GM19395 (cell line): ENCODE measurements around the gene ICE1.

Experiments used
- ATAC-seq: cut with Tn5 transposase; IDR thresholded peaks from one replicate; pipeline ENCODE4 v1.9.1; 2021; ENCODE audit warnings: mild to moderate bottlenecking, moderate library complexity; ENCODE audit not compliant: unreplicated experiment

ICE1 gene

GRCh38 chr5:5524327-5524726, 101.8 kb downstream of the ICE1 start:
- no peak for ATAC-seq

DNA sequence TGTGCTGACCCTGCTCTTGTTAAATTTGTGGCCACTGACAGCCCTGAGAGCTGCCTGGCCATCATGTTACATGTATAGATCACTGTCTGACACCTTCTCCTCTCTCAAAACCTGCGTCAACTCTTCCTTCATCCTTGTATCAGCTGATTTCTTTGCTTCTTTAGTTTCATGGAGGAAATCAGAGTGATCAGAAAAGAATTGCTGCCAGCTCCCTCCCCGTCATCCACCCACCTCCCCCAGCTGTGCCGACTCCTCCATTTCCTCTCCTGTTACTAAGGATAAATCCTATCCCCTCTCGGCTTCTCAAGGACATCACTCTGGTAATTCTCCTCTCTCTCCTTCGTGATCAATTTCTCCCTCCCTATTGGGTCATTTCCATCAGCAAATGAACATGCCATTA, 108.9 kb downstream of the ICE1 start:
- no peak for ATAC-seq

DNA sequence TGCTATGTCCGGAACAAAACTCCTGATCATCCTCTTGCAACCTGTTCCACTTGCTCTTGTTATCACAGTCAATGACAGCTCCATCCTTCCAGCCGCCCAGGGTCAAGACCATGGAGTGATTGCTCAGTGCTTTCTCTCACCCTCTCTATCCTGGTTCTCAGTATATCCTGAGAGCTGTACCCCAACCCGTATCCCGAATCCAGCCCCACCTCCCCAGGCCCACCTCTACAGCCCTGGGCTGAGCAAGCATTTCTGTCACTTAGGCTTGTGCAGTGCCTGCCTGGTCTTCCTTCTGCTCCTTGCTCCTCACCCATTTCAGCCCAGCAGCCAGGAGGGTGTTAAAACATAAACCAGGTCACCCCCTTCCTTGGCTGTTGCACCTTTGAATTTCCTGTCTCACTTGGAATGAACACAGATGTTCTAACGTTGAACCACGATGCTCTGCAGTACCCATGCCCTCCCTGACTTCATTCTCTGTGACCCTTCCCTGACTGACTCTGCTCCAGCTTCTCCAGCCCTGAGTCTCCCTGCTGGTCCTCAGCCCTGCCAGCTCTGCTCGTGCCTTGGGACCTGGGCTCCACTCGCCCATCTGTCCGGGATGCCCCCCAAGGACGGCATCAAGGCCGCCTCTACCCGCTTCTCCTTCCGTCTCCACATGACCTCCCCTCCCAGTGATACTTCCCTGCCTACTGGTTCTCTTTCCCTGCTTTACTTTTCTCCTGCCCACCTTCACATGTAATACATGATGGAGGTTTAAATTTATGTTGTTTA, 110.0 kb downstream of the ICE1 start:
- ATAC-seq = no peak

DNA sequence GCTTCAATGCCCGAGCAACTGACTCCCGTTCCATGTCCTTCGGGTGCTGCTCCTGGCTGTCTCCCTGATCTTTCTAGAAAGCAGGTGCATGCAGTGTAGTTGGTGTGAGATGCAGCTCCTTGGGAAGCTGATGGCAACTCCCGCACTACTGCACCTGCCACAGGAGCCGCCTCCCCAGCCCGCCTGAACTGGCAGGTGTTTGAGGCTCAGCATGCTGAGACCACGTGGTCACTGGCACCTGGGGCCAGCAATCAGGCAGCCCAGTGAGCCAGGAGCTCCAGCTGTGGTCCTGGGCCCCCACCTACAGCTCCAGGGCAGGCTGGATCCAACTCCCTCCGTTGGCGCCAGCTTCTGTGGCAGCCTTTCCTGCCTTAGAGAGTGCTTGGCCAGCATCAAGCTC, 111.5 kb downstream of the ICE1 start:
- ATAC-seq = no peak

GRCh38 chr5:5534333-5534732, 111.9 kb downstream of the ICE1 start:
- ATAC-seq = no peak

DNA sequence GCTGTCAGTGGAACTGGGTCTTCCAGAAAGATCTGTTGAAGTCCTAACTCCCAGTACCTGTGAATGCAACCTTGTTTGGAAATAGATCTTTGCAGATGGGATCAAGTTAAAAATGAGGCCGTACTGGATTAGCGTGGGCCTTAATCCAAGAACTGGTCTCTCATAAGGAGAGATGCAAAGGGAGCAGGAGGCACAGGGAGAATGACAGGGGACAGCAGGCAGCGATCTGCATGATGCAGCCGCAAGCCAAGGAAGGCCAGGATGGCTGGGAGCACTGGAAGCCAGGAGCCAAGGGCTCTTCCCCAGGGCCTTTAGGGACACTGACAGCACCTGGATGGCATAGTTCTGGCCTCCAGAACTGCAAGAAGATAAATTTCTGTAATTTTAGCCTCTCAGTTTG, 114.4 kb downstream of the ICE1 start:
- no peak for ATAC-seq

GRCh38 chr5:5537426-5537825, 114.9 kb downstream of the ICE1 start:
- ATAC-seq = no peak

- no peak for ATAC-seq
Observed at GRCh38 chr5:5539590-5539989, 117.1 kb downstream of the ICE1 start.
